NT2/D1 (cell line): ENCODE measurements around the gene DEFB124.
"Not testable (repeated sequence)": the region's sequence is repeated elsewhere in the genome, so short reads cannot be mapped to it uniquely, and the experiment has no call there.

Experiments
- DNase-seq: peaks from one replicate; pipeline ENCODE4 v3.0.0-alpha.2; 2011; ENCODE audit warnings: low read depth, low spot score
- H3K27me3 ChIP-seq: 2 replicates; pipeline ENCODE4 v1.6.0; 2011; ENCODE audit warnings: mild to moderate bottlenecking; ENCODE audit not compliant: insufficient read length, insufficient read depth
- H3K36me3 ChIP-seq: 2 replicates; pipeline ENCODE4 v1.6.1; 2011; ENCODE audit warnings: mild to moderate bottlenecking, low read length, mixed read lengths; ENCODE audit not compliant: insufficient read depth, insufficient read length
- H3K4me1 ChIP-seq: 2 replicates; pipeline ENCODE4 v1.5.1; 2011; ENCODE audit not compliant: insufficient read depth, insufficient read length
- H3K4me3 ChIP-seq: 2 replicates; pipeline ENCODE4 v1.5.1; 2011; ENCODE audit warnings: low read depth; ENCODE audit not compliant: insufficient read length
- H3K9ac ChIP-seq: 2 replicates; pipeline ENCODE4 v1.6.0; 2011; ENCODE audit warnings: low read depth; ENCODE audit not compliant: insufficient read length
- H3K9me3 ChIP-seq: 2 replicates; pipeline ENCODE4 v1.5.1; 2011; ENCODE audit warnings: mild to moderate bottlenecking, low read length; ENCODE audit not compliant: insufficient read depth
- SUZ12 ChIP-seq: IDR thresholded peaks from 2 replicates; pipeline ENCODE4 v1.6.1; 2011; ENCODE audit not compliant: insufficient read length, insufficient read depth; ENCODE audit errors: extremely low read depth
- YY1 ChIP-seq: IDR thresholded peaks from 2 replicates; pipeline ENCODE4 v1.6.1; 2011; ENCODE audit not compliant: insufficient read length, insufficient read depth
- ZNF274 ChIP-seq: IDR thresholded peaks from 2 replicates; pipeline ENCODE4 v1.6.1; 2011; ENCODE audit warnings: mild to moderate bottlenecking, low read depth, low read length

The DEFB124 gene

DNA sequence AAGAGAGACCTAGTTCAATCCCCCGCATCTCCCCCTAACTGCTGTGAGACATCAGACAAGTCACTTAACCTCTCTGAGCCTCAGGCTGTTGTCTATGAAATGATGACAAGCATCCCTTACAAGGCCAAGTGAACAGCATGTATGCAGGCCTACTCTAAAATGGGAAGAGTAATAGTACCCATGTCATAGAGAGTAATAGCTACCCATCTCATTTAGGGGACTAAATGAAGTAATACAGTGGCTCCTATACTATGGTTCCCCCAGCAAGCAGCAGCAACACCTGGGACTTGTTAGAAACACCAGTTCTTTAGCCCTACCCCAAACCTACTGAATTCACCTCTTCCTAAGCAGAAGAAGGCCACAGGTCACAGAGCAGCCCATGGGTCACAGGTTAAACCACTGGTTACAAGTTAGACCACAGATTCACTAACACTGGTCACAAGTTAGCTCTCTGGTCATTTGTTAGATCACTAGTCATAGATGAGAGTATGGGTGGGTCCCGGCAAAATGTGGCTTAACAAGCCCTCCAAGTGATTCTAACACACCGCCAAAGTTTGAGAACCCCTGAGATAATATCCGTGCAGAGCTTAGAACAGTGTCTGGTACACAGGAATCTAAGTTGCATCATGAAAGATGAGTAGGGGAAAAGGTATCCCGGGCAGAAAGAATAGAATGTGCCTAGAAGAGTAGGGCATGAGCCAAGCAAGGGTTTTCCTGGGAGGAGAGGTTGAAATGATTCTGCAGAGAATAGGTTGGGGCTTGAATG, 1.4 kb downstream of the DEFB124 start:
- TF ChIP-seq ZNF274, result no peak
- no peak for TF ChIP-seq SUZ12
- TF ChIP-seq YY1, result no peak

DNA sequence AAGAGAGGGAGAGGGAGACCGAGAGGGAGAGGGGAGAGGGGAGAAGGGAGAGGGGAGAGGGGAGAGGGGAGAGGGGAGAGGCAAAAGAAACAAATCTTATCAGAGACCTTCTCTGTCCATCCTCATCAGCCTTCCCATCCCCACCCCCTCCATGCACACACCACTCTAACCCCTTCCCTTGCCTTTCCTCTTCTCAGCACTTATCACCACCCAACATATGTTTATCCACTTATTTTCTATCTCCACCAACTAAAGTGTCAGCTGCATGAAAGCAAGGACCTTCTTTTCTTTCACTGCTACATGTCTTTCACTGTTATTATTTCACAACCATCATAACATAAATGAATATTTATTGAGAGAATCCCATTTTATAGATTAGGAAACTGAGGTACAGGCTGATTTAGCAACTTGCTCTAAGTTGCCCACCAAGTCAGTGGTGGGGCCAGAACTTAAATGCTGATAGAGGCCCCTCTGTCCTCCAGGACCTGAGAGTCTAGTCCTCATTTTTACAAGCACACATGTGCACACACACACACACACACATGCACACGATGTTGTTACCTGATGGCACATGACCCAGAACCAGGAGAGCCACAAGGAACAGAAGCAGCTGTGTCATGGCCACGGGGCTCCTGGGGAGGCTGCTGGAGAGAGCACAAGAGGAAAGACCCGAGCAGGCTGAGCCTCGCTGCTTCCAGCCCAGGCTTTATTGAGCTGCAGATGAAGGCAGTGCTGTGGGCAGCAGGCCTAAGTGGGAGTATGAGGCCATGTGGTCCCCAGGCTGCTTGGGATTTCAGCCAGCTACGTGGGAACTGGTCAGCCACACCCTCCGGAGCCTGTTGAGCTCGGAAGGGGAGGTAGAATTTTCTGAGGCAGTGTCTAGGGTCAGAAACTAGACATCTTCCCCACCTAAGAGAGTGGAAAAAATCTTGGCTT, 2.3 kb downstream of the DEFB124 start:
- peaks cover 42% of the 10 kb centered on the region for H3K27me3 ChIP-seq
- no peak overlapping the region for H3K9ac ChIP-seq
- H3K4me1 ChIP-seq, result peaks cover 3% of the 10 kb centered on the region
- no peak for TF ChIP-seq YY1
- no peak for TF ChIP-seq ZNF274
- peaks cover 6% of the 10 kb centered on the region; the same call in 1 of the 2 replicates for H3K9me3 ChIP-seq
- H3K36me3 ChIP-seq, result no peaks in the 10 kb centered on the region
- no peak for DNase-seq
- no peak overlapping the region for H3K4me3 ChIP-seq

More for the DNA sequence above, 1.4 kb downstream of the DEFB124 start:
- Histone ChIP-seq H3K4me1 (peaks cover 3% of the 10 kb centered on the region), H3K4me3 (no peak overlapping the region), H3K9ac (no peak overlapping the region), H3K9me3 (peaks cover 6% of the 10 kb centered on the region; the same call in 1 of the 2 replicates), H3K36me3 (no peaks in the 10 kb centered on the region), H3K27me3 (peaks cover 44% of the 10 kb centered on the region)
- no peak for DNase-seq

DNA sequence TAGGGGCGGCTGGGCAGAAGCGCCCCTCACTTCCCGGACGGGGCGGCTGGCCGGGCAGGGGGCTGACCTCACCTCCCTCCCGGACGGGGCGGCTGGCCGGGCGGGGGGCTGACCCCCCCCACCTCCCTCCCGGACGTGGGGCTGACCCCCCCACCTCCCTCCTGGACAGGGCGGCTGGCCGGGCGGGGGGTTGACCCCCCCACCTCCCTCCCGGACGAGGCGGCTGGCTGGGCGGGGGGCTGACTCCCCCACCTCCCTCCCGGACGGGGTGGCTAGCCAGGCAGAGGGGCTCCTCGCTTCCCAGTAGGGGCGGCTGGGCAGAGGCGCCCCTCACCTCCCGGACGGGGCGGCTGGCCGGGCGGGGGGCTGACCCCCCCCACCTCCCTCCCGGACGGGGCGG, 4.0 kb downstream of the DEFB124 start:
- not testable (repeated sequence) for DNase-seq, H3K4me1 ChIP-seq, H3K9me3 ChIP-seq, H3K4me3 ChIP-seq, H3K9ac ChIP-seq, H3K36me3 ChIP-seq
- H3K27me3 ChIP-seq, result peaks cover 25% of the 10 kb centered on the region

DNA sequence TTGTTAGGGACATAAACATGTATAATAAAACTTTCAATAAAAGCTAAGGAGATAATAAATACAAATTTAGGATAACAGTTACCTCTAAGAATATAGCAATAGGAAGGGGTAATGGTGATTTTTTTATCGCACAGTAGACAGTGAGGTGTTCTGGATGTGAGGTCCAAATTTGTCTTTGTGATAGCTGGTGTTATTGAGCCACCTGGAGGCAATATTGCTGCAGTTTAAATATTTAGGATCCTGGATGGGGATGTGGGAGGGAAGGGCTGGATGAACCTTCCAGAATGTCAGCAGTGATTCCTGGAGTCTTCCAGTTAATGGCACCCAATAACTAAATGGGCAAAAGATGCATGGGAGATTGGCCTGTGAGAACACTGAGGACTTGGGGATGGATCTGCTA, 20.6 kb downstream of the DEFB124 start:
- Histone ChIP-seq H3K9me3 (no peaks in the 10 kb centered on the region), H3K4me3 (no peak overlapping the region), H3K36me3 (no peaks in the 10 kb centered on the region), H3K4me1 (no peaks in the 10 kb centered on the region), H3K27me3 (no peaks in the 10 kb centered on the region), H3K9ac (no peak overlapping the region)
- no peak for DNase-seq
- TF ChIP-seq SUZ12, result no peak
- no peak for TF ChIP-seq YY1
- TF ChIP-seq ZNF274, result no peak

DNA sequence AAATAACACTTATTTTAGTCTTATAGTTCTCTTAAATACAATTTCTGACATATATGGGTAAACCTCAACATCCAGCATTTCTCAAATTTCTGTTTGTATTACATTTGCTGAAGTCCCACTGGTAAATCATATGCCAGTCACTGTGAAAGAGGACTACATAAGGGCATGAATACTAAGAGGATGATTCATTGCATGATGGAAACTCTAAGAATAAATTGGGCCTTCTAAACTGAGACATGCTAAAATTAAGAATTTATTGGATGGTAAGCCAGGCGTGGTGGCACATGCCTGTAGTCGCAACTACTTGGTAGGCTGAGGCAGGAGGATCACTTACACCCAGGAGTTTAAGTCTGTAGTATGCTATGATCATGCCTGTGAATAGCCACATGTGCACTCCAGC, 22.4 kb downstream of the DEFB124 start:
- H3K9ac ChIP-seq, result no peak overlapping the region
- DNase-seq, result no peak
- no peaks in the 10 kb centered on the region for H3K4me1 ChIP-seq
- H3K36me3 ChIP-seq, result no peaks in the 10 kb centered on the region
- no peaks in the 10 kb centered on the region for H3K27me3 ChIP-seq
- TF ChIP-seq SUZ12 (no peak), ZNF274 (no peak), YY1 (no peak)
- no peak overlapping the region for H3K4me3 ChIP-seq
- no peaks in the 10 kb centered on the region for H3K9me3 ChIP-seq

DNA sequence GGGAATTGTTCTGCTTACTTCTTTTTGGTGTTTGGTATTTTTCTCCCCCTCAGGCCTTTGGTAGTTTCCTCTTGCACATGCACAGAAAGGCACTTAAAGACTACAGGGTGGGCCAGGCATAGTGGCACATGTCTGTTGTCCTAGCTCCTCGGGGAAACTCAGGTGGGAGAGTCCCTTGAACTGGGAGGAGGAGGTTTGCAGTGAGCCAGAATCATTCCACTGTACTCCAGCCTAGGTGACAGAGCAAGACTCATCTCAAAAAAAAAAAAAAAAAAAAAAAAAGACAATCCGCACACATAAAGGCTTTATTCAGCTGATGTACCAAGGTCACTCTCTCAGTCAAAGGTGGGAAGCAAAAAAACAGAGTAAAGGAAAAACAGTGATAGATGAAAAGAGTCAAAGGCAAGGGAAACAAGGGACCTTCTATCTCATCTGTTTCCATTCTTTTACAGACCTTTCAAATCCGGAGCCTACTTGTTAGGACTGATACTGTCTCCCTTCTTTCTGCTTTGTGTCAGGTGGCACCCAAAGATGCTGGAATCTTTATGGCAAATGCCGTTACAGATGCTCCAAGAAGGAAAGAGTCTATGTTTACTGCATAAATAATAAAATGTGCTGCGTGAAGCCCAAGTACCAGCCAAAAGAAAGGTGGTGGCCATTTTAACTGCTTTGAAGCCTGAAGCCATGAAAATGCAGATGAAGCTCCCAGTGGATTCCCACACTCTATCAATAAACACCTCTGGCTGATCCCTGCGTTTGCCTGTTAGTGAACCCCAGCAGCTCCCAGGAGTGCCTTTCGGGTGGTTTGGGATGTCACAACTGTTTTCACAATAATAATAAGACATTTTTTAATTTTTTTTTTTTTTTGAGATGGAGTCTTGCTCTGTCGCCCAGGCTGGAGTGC, 25.2 kb downstream of the DEFB124 start:
- Histone ChIP-seq H3K4me3 (no peak overlapping the region), H3K36me3 (no peaks in the 10 kb centered on the region), H3K9me3 (no peaks in the 10 kb centered on the region), H3K4me1 (no peaks in the 10 kb centered on the region), H3K9ac (no peak overlapping the region), H3K27me3 (no peaks in the 10 kb centered on the region)
- no peak for TF ChIP-seq ZNF274
- TF ChIP-seq SUZ12, result no peak
- TF ChIP-seq YY1, result no peak
- DNase-seq, result no peak

DNA sequence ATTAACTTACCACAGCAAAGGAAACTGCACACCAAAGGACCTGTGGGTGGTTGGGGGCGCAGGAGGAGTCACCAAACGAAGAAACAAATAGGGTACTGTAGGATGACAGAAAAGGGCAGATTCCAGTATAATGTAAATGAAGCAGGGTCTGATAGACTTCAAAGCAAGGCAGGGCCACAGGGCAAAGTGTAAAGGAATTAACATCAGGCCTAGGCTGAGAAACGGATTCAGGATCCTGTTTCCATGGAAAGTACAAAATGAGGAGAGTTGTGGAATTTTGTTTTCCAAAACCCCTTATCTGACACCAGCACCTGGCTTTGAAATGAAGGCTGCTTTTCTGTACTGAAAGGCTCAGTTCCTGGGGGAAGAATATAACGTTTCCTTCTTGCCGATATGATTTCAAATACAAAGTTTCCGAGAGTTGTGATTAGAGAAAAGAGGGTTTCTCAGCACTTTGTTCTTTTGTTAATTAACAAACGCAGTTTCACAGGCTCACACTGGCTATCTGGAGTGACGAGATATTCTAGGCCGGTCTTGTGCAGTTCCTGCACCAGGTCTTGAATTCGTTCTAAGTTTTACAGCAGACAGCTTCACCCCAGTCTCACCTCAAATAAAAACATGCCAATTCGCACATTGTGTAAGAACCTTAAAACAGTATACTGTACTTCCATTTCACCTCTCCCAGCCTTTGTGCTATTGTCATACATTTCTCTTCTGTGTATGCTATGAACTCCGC, 28.7 kb downstream of the DEFB124 start:
- H3K9ac ChIP-seq, result peak overlapping the region; percentile 17
- no peaks in the 10 kb centered on the region for H3K27me3 ChIP-seq
- no peaks in the 10 kb centered on the region for H3K36me3 ChIP-seq
- DNase-seq, result peak; percentile 11
- no peaks in the 10 kb centered on the region for H3K9me3 ChIP-seq
- no peak overlapping the region for H3K4me3 ChIP-seq
- TF ChIP-seq SUZ12 (no peak), ZNF274 (no peak), YY1 (no peak)
- no peaks in the 10 kb centered on the region for H3K4me1 ChIP-seq
